SK-N-SH (cell line): ENCODE results near the gene CELSR1.

Experiments used
- CHD2 ChIP-seq: fragments of 150-350 bp; IDR thresholded peaks from 2 replicates; pipeline ENCODE4 v1.6.1; 2018; ENCODE audit warnings: low read length; ENCODE audit not compliant: partially characterized antibody
- EP300 ChIP-seq, 2 experiments: IDR thresholded peaks; 2 replicates each; pipeline versions ENCODE4 v1.4.0 to v1.6.1; 2012; ENCODE audit warnings: borderline replicate concordance in 1 of 2, low read depth in 1 of 2, low read length in 1 of 2
- JUND ChIP-seq: IDR thresholded peaks from 2 replicates; pipeline ENCODE4 v1.4.0; 2012
- POLR2AphosphoS5 ChIP-seq: IDR thresholded peaks from 2 replicates; pipeline ENCODE4 v1.6.1; 2012; ENCODE audit warnings: low read depth, low read length
- RAD21 ChIP-seq: IDR thresholded peaks from 2 replicates; pipeline ENCODE4 v1.6.1; 2012; ENCODE audit warnings: mild to moderate bottlenecking, low read length
- SMC3 ChIP-seq: IDR thresholded peaks from 2 replicates; pipeline ENCODE4 v1.6.1; 2012; ENCODE audit warnings: low read depth, low read length, improper control_type of control experiment
- TCF12 ChIP-seq: IDR thresholded peaks from 2 replicates; pipeline ENCODE4 v1.4.0; 2012
- TEAD4 ChIP-seq: IDR thresholded peaks from 2 replicates; pipeline ENCODE4 v1.4.0; 2012; ENCODE audit warnings: mild to moderate bottlenecking, borderline replicate concordance; ENCODE audit not compliant: insufficient read depth
- TF ChIP-seq, protein P1 (sequence below): fragments of 200-600 bp; sonication (generic); IDR thresholded peaks from 2 replicates; pipeline ENCODE4 v1.6.1; 2017; ENCODE audit warnings: antibody characterized with exemption, mild to moderate bottlenecking, moderate library complexity
- TF ChIP-seq, protein P2 (sequence below): fragments of 150-350 bp; IDR thresholded peaks from 2 replicates; pipeline ENCODE4 v1.6.1; 2017; ENCODE audit warnings: antibody characterized with exemption, low read length, low read depth, borderline replicate concordance

DNA sequence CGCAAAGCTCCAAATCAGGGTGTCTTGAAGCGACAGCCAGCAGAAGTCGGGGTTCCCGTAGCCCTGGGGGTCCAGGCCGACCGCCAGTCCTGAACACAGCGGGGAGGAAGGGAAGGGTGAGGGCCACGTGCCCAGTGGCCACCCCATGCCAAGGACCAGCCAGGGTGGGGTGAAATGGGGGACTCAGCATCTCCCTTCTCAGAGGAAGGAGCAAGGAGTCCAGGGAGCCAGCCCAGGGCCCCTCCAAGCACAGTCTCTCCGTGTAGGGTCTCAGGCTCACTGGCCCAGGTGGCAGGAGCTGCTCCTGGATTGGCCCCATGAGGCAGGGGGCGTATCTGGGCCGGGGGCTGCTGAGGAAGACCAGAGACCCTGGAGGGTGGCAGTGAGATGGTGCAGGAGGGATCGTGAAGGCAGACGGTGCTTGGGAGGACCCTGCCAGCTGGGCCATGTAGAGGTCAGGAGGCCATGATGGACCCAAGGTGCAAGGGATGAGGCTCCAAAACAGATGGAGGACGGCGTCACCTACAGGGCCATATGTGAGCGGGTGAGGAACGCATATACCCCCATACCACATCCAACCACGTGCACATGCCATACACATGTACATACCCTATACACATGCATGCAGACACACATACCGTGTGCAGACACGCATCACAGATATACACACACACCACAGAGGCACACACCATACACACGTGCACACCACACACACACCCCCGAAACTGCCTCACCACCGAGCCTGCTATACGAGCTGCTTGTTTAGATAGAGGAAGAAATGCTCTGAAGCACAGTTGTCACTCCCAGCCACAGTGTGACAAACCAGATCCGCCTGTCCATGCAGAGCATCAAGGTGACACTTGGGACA lies 167.5 kb downstream of the CELSR1 start:
- no peak for TF ChIP-seq TCF12
- no peak for TF ChIP-seq EP300 (IDR thresholded peaks at IDR 0.05; ENCODE audit: borderline replicate concordance in 1 of 2, low read depth in 1 of 2, low read length in 1 of 2)
- no peak for TF ChIP-seq SMC3
- TF ChIP-seq, protein P1, sequence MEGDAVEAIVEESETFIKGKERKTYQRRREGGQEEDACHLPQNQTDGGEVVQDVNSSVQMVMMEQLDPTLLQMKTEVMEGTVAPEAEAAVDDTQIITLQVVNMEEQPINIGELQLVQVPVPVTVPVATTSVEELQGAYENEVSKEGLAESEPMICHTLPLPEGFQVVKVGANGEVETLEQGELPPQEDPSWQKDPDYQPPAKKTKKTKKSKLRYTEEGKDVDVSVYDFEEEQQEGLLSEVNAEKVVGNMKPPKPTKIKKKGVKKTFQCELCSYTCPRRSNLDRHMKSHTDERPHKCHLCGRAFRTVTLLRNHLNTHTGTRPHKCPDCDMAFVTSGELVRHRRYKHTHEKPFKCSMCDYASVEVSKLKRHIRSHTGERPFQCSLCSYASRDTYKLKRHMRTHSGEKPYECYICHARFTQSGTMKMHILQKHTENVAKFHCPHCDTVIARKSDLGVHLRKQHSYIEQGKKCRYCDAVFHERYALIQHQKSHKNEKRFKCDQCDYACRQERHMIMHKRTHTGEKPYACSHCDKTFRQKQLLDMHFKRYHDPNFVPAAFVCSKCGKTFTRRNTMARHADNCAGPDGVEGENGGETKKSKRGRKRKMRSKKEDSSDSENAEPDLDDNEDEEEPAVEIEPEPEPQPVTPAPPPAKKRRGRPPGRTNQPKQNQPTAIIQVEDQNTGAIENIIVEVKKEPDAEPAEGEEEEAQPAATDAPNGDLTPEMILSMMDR, result no peak
- no peak for TF ChIP-seq POLR2AphosphoS5
- TF ChIP-seq, protein P2, sequence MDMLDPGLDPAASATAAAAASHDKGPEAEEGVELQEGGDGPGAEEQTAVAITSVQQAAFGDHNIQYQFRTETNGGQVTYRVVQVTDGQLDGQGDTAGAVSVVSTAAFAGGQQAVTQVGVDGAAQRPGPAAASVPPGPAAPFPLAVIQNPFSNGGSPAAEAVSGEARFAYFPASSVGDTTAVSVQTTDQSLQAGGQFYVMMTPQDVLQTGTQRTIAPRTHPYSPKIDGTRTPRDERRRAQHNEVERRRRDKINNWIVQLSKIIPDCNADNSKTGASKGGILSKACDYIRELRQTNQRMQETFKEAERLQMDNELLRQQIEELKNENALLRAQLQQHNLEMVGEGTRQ, result no peak
- no peak for TF ChIP-seq RAD21
- no peak for TF ChIP-seq JUND
- TF ChIP-seq CHD2, result no peak
- TF ChIP-seq TEAD4, result no peak
